Stimulated activated CD8-positive, alpha-beta memory T cell treated with anti-CD3 and anti-CD28 coated beads, Interleukin-15, amount 100 ng/mL, for 48 hours (primary cell): ENCODE measurements around the gene LCP1.

Experiments used
- DNase-seq, 2 donors: peaks; one replicate each; pipeline ENCODE4 v3.0.0-alpha.2; 2020; ENCODE audit warnings: low read depth in 2 of 2

Gene LCP1

GRCh38 chr13:46160065-46160464, 21.9 kb downstream of the LCP1 start:
- no peak for DNase-seq

DNA sequence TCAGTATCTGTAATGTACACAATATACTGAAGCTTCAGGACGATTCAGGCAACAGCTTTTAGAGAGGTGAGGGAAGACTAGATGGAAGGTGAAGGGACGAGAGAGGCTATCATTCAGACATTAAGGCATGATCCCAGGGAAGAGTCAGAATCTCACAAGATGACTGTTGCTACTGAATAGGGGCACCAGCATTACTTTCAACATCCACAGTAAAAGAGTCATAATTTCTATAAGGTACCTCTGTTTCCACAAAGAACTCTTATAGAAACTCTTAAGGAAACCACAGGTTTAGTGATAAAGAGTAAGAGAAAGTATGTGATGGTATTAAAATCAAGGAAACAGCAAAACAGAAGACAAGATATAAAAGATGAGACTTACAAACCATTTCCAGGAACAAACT, 23.0 kb downstream of the LCP1 start:
- DNase-seq, result no peak

- DNase-seq, result no peak
Observed at GRCh38 chr13:46158222-46158621, 23.8 kb downstream of the LCP1 start.

DNA sequence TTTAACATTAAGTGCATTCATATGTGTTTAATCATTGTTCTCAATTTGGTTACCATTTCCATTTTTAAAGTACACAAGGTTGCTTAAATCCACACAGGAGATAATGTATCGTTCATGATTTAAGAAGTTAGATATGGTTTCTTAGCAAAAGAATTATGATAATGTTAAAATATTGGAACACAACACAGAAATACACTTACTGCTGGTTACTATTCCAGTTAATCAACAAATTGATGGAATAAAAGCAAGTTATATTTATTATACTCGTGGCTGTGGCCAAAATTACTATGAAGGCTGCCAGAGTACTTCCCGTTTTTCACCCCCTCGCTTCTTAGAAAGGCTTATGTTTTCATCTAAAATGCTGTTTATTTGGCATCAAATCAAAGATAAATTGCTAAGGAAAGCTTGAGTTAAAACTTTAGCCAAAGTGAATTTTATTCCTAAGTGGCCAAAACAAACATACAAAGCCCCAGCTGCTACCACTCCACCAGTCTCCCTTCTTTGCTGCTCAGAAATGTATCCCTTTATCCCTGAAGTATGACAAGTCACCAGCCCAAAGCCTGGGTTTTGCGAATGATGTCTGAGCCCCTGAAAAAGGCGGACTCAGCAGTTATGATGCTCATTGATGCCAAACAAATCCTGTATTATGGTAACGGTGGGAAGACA, 27.7 kb downstream of the LCP1 start:
- DNase-seq, result no peak

DNA sequence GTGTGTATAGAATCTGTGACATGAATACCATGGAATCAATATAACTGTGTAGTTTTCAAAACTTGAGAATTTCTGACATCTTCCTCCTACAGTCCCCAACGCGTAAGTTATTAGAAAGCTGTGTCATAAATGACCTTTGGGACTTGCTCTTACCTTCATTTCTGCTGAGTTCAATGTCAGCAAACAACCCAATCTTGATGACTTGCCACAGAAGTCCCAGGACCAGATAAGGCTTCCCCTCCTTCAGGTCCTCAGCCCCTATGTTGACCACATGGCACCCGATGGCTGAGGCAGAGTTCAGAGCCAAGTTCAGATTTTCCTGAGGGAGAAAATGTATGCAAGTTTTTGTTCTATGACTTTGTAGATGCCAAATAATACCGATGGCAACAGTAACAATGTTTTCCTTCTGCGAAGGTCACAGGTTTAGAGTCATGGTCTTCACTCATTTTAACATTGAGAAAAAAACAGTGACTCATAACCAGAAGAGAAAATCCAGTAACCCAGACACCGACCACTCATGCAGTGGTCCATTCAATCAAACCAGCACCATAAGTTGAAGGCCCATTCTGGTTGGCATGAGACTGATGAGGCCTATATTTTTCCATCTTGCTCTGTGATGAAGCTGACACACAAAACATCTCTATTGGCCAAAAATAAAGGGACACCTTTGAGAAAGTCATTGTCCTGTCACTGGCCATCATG, 29.2 kb downstream of the LCP1 start:
- DNase-seq, result no peak

GRCh38 chr13:46150134-46150693, 31.8 kb downstream of the LCP1 start:
- no peak for DNase-seq

DNA sequence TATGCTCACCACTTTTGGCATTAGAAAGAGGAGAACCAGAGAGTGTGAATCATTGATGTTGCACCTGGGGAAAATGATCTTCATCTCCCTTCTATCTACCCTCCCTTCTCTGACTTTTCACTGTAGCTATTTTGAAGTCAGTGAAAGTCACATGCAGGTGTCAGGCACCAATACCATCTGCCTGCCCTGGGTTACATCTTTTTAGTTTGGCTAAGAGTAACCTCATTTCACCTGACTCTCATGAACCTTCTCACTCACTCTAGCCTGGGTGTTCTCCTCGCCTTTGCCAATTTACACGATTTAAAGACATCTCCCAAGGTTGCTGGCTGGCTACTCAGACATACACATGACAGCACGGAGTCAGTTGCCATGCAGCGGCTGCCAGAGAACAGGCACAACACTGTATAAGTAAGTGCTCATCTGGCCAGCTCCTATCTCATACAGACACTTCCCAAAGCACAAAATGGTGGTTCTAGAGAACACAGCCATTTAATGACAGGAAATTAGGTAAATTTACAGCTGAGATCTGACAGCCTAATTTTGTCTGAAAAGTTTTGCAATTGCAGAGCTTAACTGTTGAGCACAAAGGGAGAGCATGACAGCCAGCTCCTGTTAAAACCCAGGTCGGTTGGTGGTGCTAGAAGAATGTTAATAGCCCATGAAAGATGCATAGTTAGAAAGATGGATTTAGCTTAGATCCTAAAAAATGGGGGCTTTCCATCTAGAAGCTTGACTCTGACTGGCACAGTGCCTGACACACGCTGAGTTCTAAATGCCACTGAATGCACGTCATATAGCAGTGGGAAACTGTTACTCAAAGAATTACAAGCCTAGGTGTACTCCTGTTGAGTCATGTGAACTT, 32.5 kb downstream of the LCP1 start:
- DNase-seq, result no peak

- DNase-seq, result no peak
Observed at GRCh38 chr13:46146898-46147297, 35.1 kb downstream of the LCP1 start.

GRCh38 chr13:46145950-46146349, 36.0 kb downstream of the LCP1 start:
- no peak for DNase-seq

GRCh38 chr13:46145135-46145534, 36.8 kb downstream of the LCP1 start:
- no peak for DNase-seq

DNA sequence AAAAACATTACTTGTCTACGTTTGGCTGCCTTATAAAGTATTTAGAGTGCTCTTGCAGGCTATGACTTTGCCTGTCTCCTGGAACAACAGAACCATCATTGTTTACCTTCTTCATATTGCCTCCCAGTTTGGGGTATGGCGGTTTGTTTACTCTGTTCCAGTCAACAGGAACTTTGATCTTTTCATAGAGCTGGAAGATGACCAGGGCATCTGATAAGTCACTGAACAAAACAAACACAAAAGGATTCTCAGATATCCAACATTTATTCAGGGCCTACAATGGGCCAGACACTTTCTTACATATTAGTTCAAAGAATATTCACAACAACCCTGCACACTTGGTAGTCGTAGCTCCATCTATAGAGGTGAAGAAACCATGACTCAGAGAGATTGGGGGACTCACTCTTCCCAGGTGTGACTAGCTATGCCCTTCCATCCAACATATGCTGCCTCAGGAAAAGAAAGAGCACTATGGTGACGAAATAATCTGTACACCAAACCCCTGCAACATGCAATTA, 38.7 kb downstream of the LCP1 start:
- DNase-seq, result no peak

- no peak for DNase-seq
Observed at GRCh38 chr13:46142776-46143175, 39.2 kb downstream of the LCP1 start.

DNA sequence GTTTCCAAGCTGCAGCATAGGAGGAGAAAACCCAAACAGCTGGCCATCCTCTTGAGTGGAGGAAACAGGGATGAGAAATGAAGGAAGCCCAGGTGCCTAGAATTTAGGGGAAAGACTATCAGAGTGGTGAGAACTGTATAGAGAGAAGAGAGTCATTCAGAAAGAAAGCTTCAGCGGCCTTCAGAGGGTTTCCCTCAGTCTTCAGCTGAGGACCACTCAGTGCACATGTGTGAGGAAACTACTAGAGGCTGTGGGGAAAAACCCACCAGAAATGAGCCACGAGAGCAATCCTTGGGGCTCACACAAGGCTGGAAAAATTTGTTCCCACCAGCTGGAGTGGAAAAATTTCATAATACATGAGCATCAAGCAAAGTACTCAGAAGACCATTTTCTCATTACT, 41.9 kb downstream of the LCP1 start:
- DNase-seq, result no peak

GRCh38 chr13:46137627-46138317, 44.2 kb downstream of the LCP1 start:
- DNase-seq, result no peak

GRCh38 chr13:46136688-46137087, 45.3 kb downstream of the LCP1 start:
- DNase-seq, result no peak

DNA sequence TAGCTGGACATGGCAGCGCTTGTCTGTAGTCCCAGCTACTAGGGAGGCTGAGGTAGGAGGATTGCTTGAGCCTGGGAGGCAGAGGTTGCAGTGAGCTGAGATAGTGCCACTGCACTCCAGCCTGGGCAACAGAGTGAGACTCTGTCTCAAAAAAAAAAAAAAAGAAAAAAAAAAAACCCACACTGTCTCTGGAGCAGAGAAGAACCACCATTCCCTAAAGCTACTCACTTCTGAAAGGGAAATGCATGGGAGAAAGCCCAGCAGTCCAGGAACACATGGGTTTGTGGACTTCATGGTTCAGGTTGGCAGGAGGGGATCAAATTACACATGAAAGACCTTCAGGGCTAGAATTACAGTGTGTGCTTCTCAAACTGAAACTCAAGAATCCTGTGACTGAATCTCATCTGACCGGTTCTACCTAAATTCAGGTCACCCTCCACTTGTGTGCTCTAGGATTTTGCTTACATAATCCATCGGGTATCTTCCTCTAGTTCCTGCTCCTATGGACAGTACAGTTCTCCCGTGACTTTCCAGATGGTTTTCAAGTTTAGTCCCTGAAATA, 46.9 kb downstream of the LCP1 start:
- no peak for DNase-seq

DNA sequence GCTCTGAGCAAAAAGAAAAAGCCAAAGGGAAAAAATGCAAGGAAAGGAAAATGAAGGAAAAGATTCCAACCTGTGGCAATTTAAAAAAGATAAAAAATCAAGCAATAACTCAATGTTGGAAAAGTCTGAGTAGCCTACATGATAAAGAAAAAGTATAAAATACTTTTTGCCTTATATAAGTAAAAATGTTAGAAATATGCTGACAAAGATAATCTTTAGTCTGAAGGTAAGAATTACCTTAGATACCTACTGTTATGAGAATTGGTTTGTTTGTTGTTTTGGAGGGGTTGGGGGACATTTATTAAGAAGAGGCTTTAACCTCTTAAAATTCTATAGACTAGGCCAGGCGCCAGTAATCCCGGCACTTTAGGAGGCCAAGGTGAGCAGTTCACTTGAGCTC, 47.5 kb downstream of the LCP1 start:
- DNase-seq, result no peak

DNA sequence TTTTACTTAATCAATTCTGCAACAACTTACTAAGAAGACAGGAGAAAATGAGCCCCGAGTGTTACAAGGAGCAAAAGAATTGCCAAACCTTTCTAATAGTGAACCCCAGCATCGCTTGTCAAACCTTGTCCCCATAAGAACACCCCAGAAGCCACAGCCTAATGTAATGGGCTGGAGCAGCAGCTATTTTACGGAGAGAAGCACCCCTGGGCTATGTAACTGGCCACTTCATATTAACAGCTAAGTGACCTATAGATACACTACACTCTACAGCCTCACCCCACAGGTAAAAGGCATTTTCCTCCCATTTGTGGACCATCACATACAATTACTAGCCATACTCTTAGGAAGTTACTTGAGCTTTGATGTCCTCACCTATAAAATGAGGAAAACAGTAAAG, 49.9 kb downstream of the LCP1 start:
- no peak for DNase-seq

- DNase-seq, result no peak
Observed at GRCh38 chr13:46131705-46132104, 50.3 kb downstream of the LCP1 start.

DNA sequence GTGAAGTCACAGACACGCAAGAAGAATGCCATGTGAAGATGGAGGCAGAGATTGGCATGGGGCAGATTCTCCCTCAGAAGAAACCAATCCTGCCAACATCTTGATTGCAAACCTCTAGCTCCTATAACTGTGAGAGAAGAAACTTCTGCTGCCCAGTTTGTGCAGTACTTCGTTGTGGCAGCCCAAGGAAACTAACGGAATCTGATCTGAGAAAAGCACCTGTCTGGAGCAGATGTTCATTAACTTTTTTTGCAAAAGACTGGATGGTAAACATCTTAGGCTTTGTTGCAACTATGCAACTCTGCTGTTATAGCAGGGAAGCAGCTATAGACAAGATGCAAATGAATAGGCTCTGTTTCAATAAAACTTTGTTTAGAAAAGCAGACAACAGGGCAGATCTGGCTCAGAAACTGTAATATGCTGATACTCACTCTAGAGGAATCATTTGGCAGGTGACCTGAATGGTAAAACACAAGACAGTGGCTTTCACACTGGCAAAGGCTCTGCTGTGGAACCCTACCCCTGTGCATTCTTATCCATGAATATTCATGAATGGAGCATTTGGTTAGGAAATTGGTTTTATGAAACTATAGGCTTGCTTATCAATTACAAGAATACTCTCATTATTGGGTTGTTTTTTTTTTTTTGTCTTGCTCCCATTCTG, 51.9 kb downstream of the LCP1 start:
- DNase-seq, result no peak

DNA sequence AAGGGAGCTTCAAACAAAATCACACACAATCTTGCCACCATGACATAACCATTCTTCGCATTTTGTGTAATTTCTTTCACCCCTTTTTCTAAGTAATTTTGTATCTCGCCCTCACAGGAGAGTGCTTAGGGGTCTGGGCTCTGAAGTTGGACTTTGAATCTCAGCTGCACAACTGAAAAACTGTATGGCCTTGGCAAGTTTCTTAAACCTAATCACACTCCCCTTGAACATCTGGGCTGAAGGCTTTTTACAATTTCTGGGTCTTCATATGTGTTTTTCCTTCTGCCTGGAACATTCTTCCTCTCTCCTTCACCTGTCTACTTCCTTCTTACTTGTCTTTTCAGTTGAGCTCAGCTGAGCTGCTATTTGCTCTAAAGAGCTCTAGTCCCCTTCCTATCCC, 52.9 kb downstream of the LCP1 start:
- DNase-seq, result no peak
